ENCODE results near the gene NR2F1-AS1. TPM values are rescaled to one million over a fixed set of nuclear protein-coding genes. Genes with fewer than 3 reads are reported as not detected.
"Not testable (repeated sequence)": the region's sequence is repeated elsewhere in the genome, so short reads cannot be mapped to it uniquely, and the experiment has no call there.

Gene NR2F1-AS1
- total and polyA plus RNA-seq, 2 experiments from 2014 or later, result 8.3 to 36.0 TPM

- TF ChIP-seq EZH2 (IDR thresholded peaks at IDR 0.05; ENCODE audit: insufficient read depth, poor library complexity, severe bottlenecking), result no peak
- no peak for TF ChIP-seq EZH2phosphoT487 (IDR thresholded peaks at IDR 0.05; ENCODE audit: insufficient read depth, low read depth)
- Histone ChIP-seq H3K79me2 (ENCODE audit: insufficient read depth) (peaks cover 71% of the 10 kb centered on the region), H3K9ac (no peak overlapping the region), H3F3A (ENCODE audit: insufficient read depth) (0 out of 2 replicates have a peak, but pooled peaks cover 4% of the 10 kb centered on the region), H3K4me3 (no peak overlapping the region), H3K27ac (no peak overlapping the region), H3K9me3 (ENCODE audit: low read depth) (no peaks in the 10 kb centered on the region), H3K27me3 (replicated peaks; ENCODE audit: insufficient read depth) (no peaks in the 10 kb centered on the region), H3K36me3 (ENCODE audit: low read depth) (peaks cover 9% of the 10 kb centered on the region), H3K9me2 (ENCODE audit: insufficient read depth) (no peaks in the 10 kb centered on the region), H4K20me1 (ENCODE audit: insufficient read depth) (no peaks in the 10 kb centered on the region), H3K4me2 (ENCODE audit: unreplicated experiment) (no peak overlapping the region), H2AFZ (no peak overlapping the region), H3K4me1 (ENCODE audit: insufficient read depth) (peaks cover 10% of the 10 kb centered on the region)
- in situ Hi-C loops (cut with MboI), result no loop called here
- 94 to 96% methylated on average over 1 of the region's 1 CpG for WGBS, 2 experiments (ENCODE audit: low coverage in 1 of 2, low lambda C conversion rate in 2 of 2, missing lambda C conversion rate in 2 of 2)
- DNase-seq, result no peak
Measured at GRCh38 chr5:93567424-93567823, 13.6 kb downstream of the NR2F1-AS1 start.

DNA sequence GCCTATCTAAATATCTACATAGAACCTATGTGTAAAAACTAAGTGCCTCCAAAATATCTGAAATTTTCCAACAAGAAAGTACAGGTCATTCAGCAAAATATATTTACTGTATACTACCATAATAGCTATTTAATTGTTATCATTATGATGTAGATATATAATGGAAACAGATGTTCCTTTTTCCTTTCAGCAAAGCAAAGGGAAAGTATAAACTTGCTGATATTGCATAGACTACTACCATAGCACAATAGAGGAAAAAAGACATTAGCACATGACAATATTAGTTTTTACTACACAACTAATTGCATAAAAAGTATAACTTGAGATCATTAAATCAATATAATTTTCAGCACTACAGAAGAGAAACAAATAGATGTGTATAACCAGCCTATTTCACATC is 14.9 kb downstream of the NR2F1-AS1 start:
- H3K4me2 ChIP-seq (ENCODE audit: unreplicated experiment), result no peak overlapping the region
- in situ Hi-C loops (cut with MboI), result no loop called here
- H2AFZ ChIP-seq, result no peak overlapping the region
- H3K4me1 ChIP-seq (ENCODE audit: insufficient read depth), result peaks cover 10% of the 10 kb centered on the region
- no peak overlapping the region for H3K27ac ChIP-seq
- H3K9me3 ChIP-seq (ENCODE audit: low read depth), result no peaks in the 10 kb centered on the region
- no peaks in the 10 kb centered on the region for H4K20me1 ChIP-seq (ENCODE audit: insufficient read depth)
- no peak for DNase-seq
- H3K36me3 ChIP-seq (ENCODE audit: low read depth), result peaks cover 9% of the 10 kb centered on the region
- 0 out of 2 replicates have a peak, but pooled peaks cover 4% of the 10 kb centered on the region for H3F3A ChIP-seq (ENCODE audit: insufficient read depth)
- H3K9ac ChIP-seq, result no peak overlapping the region
- peaks cover 59% of the 10 kb centered on the region for H3K79me2 ChIP-seq (ENCODE audit: insufficient read depth)
- no peaks in the 10 kb centered on the region for H3K27me3 ChIP-seq (replicated peaks; ENCODE audit: insufficient read depth)
- H3K9me2 ChIP-seq (ENCODE audit: insufficient read depth), result no peaks in the 10 kb centered on the region
- TF ChIP-seq EZH2phosphoT487 (IDR thresholded peaks at IDR 0.05; ENCODE audit: insufficient read depth, low read depth) (no peak), EZH2 (IDR thresholded peaks at IDR 0.05; ENCODE audit: insufficient read depth, poor library complexity, severe bottlenecking) (no peak)
- H3K4me3 ChIP-seq, result no peak overlapping the region

DNA sequence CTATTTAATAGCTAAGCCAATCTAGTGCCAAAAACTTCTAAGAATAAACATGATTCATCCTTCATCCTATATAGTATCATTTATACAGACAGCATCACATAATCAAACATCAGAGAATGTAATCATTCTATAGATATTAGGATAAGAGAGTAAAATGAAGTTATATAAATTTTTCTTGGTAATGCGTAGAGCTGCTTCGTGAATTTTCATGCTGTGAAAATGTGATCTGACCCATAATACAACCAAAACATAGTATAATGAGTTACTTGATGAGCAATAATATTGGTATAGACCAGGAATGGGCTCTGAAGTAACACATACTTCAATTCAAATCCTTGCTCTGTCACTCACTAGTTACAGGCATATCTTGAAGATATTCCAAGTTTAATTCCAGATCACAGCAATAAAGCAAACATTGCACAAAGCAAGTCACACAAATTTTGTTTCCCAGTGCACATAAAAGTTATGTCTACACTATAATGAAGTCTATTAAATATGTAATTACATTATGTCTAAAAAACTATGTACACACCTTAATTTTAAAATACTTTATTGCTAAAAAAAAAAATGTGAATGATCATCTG is 23.9 kb downstream of the NR2F1-AS1 start:
- Histone ChIP-seq H3K4me2 (ENCODE audit: unreplicated experiment) (no peak overlapping the region), H3K4me3 (no peak overlapping the region), H3K79me2 (ENCODE audit: insufficient read depth) (no peaks in the 10 kb centered on the region; the same call in none of the 2 replicates), H3K9me2 (ENCODE audit: insufficient read depth) (no peaks in the 10 kb centered on the region), H3K27ac (no peak overlapping the region), H3K9me3 (ENCODE audit: low read depth) (no peaks in the 10 kb centered on the region), H3K9ac (no peak overlapping the region), H3K4me1 (ENCODE audit: insufficient read depth) (no peaks in the 10 kb centered on the region), H3F3A (ENCODE audit: insufficient read depth) (no peaks in the 10 kb centered on the region), H2AFZ (no peak overlapping the region), H3K36me3 (ENCODE audit: low read depth) (peaks cover 32% of the 10 kb centered on the region), H4K20me1 (ENCODE audit: insufficient read depth) (no peaks in the 10 kb centered on the region), H3K27me3 (replicated peaks; ENCODE audit: insufficient read depth) (no peaks in the 10 kb centered on the region)
- 96 to 97% methylated on average over 2 of the region's 2 CpGs for WGBS, 2 experiments (ENCODE audit: low coverage in 1 of 2, low lambda C conversion rate in 2 of 2, missing lambda C conversion rate in 2 of 2)
- TF ChIP-seq EZH2 (IDR thresholded peaks at IDR 0.05; ENCODE audit: insufficient read depth, poor library complexity, severe bottlenecking), result no peak
- no peak for TF ChIP-seq EZH2phosphoT487 (IDR thresholded peaks at IDR 0.05; ENCODE audit: insufficient read depth, low read depth)
- in situ Hi-C loops (cut with MboI), result no loop called here
- DNase-seq, result no peak

DNA sequence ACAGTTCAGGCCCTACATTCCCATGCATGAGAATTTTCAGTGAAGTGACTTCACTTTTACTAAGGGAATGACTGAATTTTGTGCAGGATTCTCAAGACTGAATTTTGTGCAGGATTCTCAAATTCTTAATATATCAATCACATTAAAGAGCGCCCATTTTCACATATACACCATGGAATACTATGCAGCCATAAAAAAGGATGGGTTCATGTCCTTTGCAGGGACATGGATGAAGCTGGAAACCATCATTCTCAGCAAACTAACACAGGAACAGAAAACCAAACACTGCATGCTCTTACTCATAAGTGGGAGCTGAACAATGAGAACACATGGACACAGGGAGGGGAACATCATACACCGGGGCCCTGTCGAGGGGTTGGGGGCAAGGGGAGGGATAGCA is 31.4 kb downstream of the NR2F1-AS1 start:
- in situ Hi-C loops (cut with MboI); H3K27ac ChIP-seq; H3K4me2 ChIP-seq (ENCODE audit: unreplicated experiment); H3K4me3 ChIP-seq; H3K9me2 ChIP-seq (ENCODE audit: insufficient read depth); H4K20me1 ChIP-seq (ENCODE audit: insufficient read depth); H2AFZ ChIP-seq; H3K79me2 ChIP-seq (ENCODE audit: insufficient read depth); H3K9ac ChIP-seq; H3K27me3 ChIP-seq (replicated peaks; ENCODE audit: insufficient read depth); H3K9me3 ChIP-seq (ENCODE audit: low read depth); DNase-seq; H3F3A ChIP-seq (ENCODE audit: insufficient read depth): not testable (repeated sequence)
- Histone ChIP-seq H3K4me1 (ENCODE audit: insufficient read depth) (peaks cover 11% of the 10 kb centered on the region; the same call in 1 of the 2 replicates), H3K36me3 (ENCODE audit: low read depth) (peaks cover 34% of the 10 kb centered on the region)
- WGBS, 2 experiments (ENCODE audit: low coverage in 1 of 2, low lambda C conversion rate in 2 of 2, missing lambda C conversion rate in 2 of 2), result 87 to 94% methylated on average over 3 of the region's 3 CpGs

GRCh38 chr5:93545872-93546271 is 35.1 kb downstream of the NR2F1-AS1 start:
- Histone ChIP-seq H3K9me3 (ENCODE audit: low read depth) (no peaks in the 10 kb centered on the region), H3K4me1 (ENCODE audit: insufficient read depth) (peaks cover 11% of the 10 kb centered on the region; the same call in 1 of the 2 replicates), H3K79me2 (ENCODE audit: insufficient read depth) (no peaks in the 10 kb centered on the region), H3K4me2 (ENCODE audit: unreplicated experiment) (no peak overlapping the region), H3K36me3 (ENCODE audit: low read depth) (peaks cover 19% of the 10 kb centered on the region), H3K9ac (no peak overlapping the region), H2AFZ (no peak overlapping the region), H3K27me3 (replicated peaks; ENCODE audit: insufficient read depth) (no peaks in the 10 kb centered on the region), H3K27ac (no peak overlapping the region), H3K4me3 (no peak overlapping the region), H4K20me1 (ENCODE audit: insufficient read depth) (no peaks in the 10 kb centered on the region), H3F3A (ENCODE audit: insufficient read depth) (no peaks in the 10 kb centered on the region; the same call in 1 of the 2 replicates), H3K9me2 (ENCODE audit: insufficient read depth) (no peaks in the 10 kb centered on the region)
- DNase-seq, result no peak
- in situ Hi-C loops (cut with MboI), result no loop called here
- WGBS, 2 experiments (ENCODE audit: low coverage in 1 of 2, low lambda C conversion rate in 2 of 2, missing lambda C conversion rate in 2 of 2), result 81 to 85% methylated on average over 4 of the region's 4 CpGs
- TF ChIP-seq EZH2 (IDR thresholded peaks at IDR 0.05; ENCODE audit: insufficient read depth, poor library complexity, severe bottlenecking) (no peak), EZH2phosphoT487 (IDR thresholded peaks at IDR 0.05; ENCODE audit: insufficient read depth, low read depth) (no peak)
